BE2C (cell line): ENCODE measurements around the gene STIP1.

Experiments used
- DNase-seq: peaks from one replicate; pipeline ENCODE4 v3.0.0-alpha.2; 2020
- H3K27me3 ChIP-seq: fragments of 250-450 bp; sonication (Bioruptor Pico); 2 replicates; pipeline ENCODE4 v1.5.1; 2020; ENCODE audit warnings: mild to moderate bottlenecking
- H3K36me3 ChIP-seq: fragments of 250-450 bp; sonication (Bioruptor Pico); 2 replicates; pipeline ENCODE4 v1.5.1; 2020; ENCODE audit warnings: mild to moderate bottlenecking
- H3K4me1 ChIP-seq: fragments of 250-450 bp; sonication (Bioruptor Pico); 2 replicates; pipeline ENCODE4 v1.5.1; 2020
- H3K4me3 ChIP-seq: 2 replicates; pipeline ENCODE4 v1.5.1; 2011; ENCODE audit warnings: low read depth, low read length
- H3K9me3 ChIP-seq: fragments of 250-450 bp; sonication (Bioruptor Pico); 2 replicates; pipeline ENCODE4 v1.5.1; 2020
- TF ChIP-seq, protein P1 (sequence below): IDR thresholded peaks from 2 replicates; pipeline ENCODE4 v1.5.1; 2012; ENCODE audit warnings: mild to moderate bottlenecking, low read depth, low read length

The STIP1 gene

DNA sequence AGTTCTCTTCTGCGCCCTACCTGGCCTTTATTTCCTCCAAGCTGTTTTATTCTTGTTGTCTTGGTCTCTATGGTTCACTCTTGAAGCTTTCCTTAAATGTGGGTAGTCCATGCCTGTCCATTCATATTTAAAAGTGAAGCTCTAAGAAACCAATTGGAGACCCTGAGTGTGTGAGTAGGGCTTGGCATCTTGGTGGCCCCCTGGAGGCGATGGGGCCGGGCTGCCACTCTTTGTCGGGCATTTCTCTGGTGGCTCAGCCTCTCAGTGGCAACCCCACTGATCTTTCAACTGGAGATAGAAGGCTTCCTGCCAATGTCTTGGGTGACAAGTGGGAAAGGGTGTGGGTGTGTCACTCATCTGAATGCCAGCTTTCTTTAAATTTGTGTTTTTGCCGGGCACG lies 30.9 kb downstream of the STIP1 start:
- H3K4me1 ChIP-seq = no peaks in the 10 kb centered on the region
- H3K36me3 ChIP-seq = no peaks in the 10 kb centered on the region
- H3K9me3 ChIP-seq = no peaks in the 10 kb centered on the region
- no peaks in the 10 kb centered on the region for H3K27me3 ChIP-seq
- TF ChIP-seq, protein P1, sequence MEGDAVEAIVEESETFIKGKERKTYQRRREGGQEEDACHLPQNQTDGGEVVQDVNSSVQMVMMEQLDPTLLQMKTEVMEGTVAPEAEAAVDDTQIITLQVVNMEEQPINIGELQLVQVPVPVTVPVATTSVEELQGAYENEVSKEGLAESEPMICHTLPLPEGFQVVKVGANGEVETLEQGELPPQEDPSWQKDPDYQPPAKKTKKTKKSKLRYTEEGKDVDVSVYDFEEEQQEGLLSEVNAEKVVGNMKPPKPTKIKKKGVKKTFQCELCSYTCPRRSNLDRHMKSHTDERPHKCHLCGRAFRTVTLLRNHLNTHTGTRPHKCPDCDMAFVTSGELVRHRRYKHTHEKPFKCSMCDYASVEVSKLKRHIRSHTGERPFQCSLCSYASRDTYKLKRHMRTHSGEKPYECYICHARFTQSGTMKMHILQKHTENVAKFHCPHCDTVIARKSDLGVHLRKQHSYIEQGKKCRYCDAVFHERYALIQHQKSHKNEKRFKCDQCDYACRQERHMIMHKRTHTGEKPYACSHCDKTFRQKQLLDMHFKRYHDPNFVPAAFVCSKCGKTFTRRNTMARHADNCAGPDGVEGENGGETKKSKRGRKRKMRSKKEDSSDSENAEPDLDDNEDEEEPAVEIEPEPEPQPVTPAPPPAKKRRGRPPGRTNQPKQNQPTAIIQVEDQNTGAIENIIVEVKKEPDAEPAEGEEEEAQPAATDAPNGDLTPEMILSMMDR = no peak
- no peak for DNase-seq
- no peak overlapping the region for H3K4me3 ChIP-seq

DNA sequence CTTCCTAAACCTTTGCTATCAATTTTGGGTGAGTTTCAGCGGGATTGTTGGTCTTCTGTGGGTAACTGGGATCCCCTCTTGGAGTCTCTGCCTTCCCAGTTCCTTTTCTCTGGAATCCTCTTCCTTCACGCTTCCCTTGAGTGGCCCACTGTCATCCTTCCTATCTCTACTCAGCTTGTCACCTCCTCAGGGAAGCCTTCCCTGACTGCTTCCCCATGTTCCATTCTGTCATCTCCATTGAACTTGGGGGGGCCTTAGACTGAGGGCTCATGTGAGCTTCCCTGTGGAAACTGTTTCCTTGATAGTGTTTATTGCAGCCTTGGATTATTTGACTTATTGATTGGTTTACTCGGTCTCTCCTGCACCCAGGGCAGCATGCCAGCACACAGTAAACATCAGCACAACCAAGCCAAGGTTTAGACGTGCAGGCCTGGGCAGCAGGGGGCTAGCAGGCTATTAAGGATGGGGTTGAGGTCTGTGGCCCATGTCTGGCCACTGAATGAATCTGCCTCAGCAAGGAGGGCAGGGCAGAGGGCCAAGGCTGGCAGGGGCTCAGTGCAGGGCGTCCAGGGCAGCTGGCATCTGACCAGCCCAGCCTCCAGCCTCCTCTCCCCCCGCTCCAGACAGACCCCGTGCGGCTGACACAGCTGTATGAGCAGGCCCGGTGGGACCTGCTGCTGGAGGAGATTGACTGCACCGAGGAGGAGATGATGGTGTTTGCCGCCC lies 32.8 kb downstream of the STIP1 start:
- Histone ChIP-seq H3K4me1 (peaks cover 8% of the 10 kb centered on the region), H3K27me3 (no peaks in the 10 kb centered on the region), H3K4me3 (no peak overlapping the region), H3K9me3 (no peaks in the 10 kb centered on the region), H3K36me3 (no peaks in the 10 kb centered on the region)
- TF ChIP-seq, protein P1 = no peak
- DNase-seq = no peak

DNA sequence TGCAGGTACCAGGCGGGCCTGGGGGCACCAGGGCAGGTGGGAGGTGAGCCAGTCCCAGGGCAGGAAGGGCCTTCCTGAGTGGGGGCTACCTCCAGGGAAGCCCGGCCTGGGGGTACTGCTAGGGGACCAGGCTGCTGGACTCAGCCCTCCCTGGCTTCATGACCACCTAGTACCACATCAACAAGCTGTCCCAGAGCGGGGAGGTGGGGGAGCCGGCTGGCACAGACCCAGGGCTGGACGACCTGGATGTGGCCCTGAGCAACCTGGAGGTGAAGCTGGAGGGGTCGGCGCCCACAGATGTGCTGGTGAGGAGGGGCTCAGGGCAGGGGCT lies 33.3 kb downstream of the STIP1 start:
- no peak for DNase-seq
- H3K4me1 ChIP-seq = peaks cover 8% of the 10 kb centered on the region
- H3K9me3 ChIP-seq = no peaks in the 10 kb centered on the region
- H3K36me3 ChIP-seq = no peaks in the 10 kb centered on the region
- no peak overlapping the region for H3K4me3 ChIP-seq
- no peaks in the 10 kb centered on the region for H3K27me3 ChIP-seq
- TF ChIP-seq, protein P1 = no peak

DNA sequence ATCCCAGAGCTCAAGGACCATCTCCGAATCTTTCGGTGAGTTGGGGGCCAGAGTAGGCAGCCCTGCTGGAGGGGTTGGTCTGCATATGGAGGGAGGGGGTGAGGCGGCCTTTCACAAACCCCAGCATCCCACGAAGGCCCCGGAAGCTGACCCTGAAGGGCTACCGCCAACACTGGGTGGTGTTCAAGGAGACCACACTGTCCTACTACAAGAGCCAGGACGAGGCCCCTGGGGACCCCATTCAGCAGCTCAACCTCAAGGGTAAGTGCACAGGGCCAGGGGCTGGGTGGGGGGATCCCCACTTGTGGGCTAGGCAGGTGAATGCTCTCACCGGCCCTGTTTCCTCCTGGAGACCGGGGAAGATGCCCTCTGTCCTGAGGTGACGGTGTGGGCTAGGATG lies 33.8 kb downstream of the STIP1 start:
- Histone ChIP-seq H3K27me3 (no peaks in the 10 kb centered on the region), H3K9me3 (no peaks in the 10 kb centered on the region), H3K36me3 (no peaks in the 10 kb centered on the region), H3K4me1 (peaks cover 8% of the 10 kb centered on the region), H3K4me3 (no peak overlapping the region)
- DNase-seq = no peak
- TF ChIP-seq, protein P1 = no peak

DNA sequence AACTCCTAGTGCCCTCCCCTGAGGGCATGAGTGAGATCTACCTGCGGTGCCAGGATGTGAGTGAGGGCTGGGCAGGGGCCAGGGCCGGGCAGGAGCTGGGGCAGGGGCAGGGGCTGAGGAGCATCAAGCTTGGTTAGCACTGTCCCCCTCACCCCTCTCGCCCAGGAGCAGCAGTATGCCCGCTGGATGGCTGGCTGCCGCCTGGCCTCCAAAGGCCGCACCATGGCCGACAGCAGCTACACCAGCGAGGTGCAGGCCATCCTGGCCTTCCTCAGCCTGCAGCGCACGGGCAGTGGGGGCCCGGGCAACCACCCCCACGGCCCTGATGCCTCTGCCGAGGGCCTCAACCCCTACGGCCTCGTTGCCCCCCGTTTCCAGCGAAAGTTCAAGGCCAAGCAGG lies 34.3 kb downstream of the STIP1 start:
- Histone ChIP-seq H3K36me3 (no peaks in the 10 kb centered on the region), H3K27me3 (no peaks in the 10 kb centered on the region), H3K9me3 (no peaks in the 10 kb centered on the region), H3K4me1 (peaks cover 8% of the 10 kb centered on the region), H3K4me3 (no peak overlapping the region)
- DNase-seq = no peak
- TF ChIP-seq, protein P1 = no peak

DNA sequence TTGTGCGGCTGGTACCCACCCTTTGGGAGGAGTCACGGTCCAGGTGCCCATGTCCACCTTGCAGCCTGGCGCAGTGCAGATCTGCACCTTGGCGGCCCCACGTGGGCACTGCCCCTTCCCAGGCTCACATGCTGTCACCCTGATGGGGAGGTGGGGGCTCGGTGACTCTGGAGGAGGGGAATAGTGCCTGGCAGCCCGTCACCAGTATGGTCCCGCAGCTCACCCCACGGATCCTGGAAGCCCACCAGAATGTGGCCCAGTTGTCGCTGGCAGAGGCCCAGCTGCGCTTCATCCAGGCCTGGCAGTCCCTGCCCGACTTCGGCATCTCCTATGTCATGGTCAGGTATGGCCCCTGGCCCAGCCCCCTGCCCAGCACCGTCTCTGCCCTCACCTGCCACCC lies 34.8 kb downstream of the STIP1 start:
- no peak for DNase-seq
- no peaks in the 10 kb centered on the region for H3K36me3 ChIP-seq
- H3K4me3 ChIP-seq = no peak overlapping the region
- H3K4me1 ChIP-seq = peaks cover 8% of the 10 kb centered on the region
- TF ChIP-seq, protein P1 = no peak
- H3K27me3 ChIP-seq = no peaks in the 10 kb centered on the region
- H3K9me3 ChIP-seq = no peaks in the 10 kb centered on the region
